Measurements from ENCODE around the gene ECE1.

DNA sequence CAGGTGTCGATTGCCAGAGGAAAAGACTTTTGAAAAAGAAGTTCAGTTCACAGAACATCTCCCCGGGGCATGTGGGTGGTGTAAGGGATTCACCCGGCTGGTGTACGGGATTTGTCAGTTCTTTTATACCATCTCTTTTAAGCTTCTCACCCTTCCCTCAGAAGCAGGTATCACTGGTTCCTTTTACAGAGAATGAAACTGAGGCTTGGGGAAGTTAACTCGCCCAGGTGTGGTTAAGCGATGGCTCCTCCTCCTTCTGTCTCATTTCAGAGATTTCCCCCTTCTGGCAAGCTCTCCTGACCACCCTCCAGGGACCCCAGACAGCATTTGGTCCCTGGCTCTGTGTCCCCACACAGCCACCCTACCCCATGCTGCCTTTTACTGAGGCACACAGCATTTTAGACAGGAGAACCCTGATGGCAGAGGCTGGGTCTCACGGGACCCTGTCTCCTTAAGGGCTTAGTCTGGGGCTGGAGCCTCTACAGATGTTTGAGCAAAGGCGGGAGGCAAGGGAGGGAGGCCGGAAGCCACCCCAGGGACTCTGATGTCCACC is 2.8 kb upstream of the ECE1 start:
- TF ChIP-seq SUZ12 (IDR thresholded peaks at IDR 0.05; ENCODE audit: extremely low read depth, insufficient read depth, insufficient read length) (no peak), YY1 (IDR thresholded peaks at IDR 0.05; ENCODE audit: insufficient read depth, insufficient read length) (no peak)

Data from NT2/D1 (cell line).